SU-DHL-6 (cell line): ENCODE data around the gene FBXO28.

Source experiments
- H2AFZ ChIP-seq: fragments of 200-600 bp; sonication (generic); 2 replicates; pipeline ENCODE4 v1.6.1; 2014; ENCODE audit warnings: low read depth, mild to moderate bottlenecking, moderate library complexity, mixed read lengths, antibody characterized with exemption, low read length; ENCODE audit not compliant: severe bottlenecking
- H3F3A ChIP-seq: fragments of 200-600 bp; shearing (Covaris generic); 2 replicates; pipeline ENCODE4 v1.6.0; 2016; ENCODE audit warnings: antibody characterized with exemption, mild to moderate bottlenecking; ENCODE audit not compliant: insufficient read depth
- H3K27ac ChIP-seq: fragments of 200-600 bp; sonication (generic); 2 replicates; pipeline ENCODE4 v1.5.1; 2016; ENCODE audit warnings: low read depth, mild to moderate bottlenecking, low read length, moderate library complexity, mixed read lengths
- H3K27me3 ChIP-seq: fragments of 200-600 bp; sonication (generic), shearing (Covaris generic); 2 replicates; pipeline ENCODE4 v1.6.0; 2014; ENCODE audit warnings: mild to moderate bottlenecking, low read length
- H3K36me3 ChIP-seq: fragments of 200-600 bp; sonication (generic); 2 replicates; pipeline ENCODE4 v1.6.1; 2014; ENCODE audit warnings: mild to moderate bottlenecking, low read length, mixed read lengths
- H3K4me2 ChIP-seq: fragments of 300-600, 200-600 bp; shearing (Covaris generic), sonication (generic); 2 replicates; pipeline ENCODE4 v1.6.0; 2014; ENCODE audit warnings: low read length, low read depth, mild to moderate bottlenecking; ENCODE audit not compliant: poor library complexity, severe bottlenecking
- H3K4me3 ChIP-seq: fragments of 200-600 bp; sonication (generic); 2 replicates; pipeline ENCODE4 v1.5.1; 2014; ENCODE audit warnings: antibody characterized with exemption, low read length, mild to moderate bottlenecking, mixed read lengths; ENCODE audit not compliant: insufficient read depth, poor library complexity, severe bottlenecking
- H3K79me2 ChIP-seq: fragments of 200-600 bp; sonication (generic); 2 replicates; pipeline ENCODE4 v1.6.1; 2014; ENCODE audit warnings: mild to moderate bottlenecking, low read length, moderate library complexity; ENCODE audit not compliant: insufficient read depth
- H3K9ac ChIP-seq: fragments of 200-600 bp; sonication (generic); 2 replicates; pipeline ENCODE4 v1.7.0; 2014; ENCODE audit warnings: mild to moderate bottlenecking, low read length
- H3K9me2 ChIP-seq: fragments of 200-600 bp; sonication (generic); replicated peaks from 2 replicates; pipeline ENCODE4 v1.6.1; 2014; ENCODE audit warnings: low read length; ENCODE audit not compliant: insufficient read depth
- H3K9me3 ChIP-seq: fragments of 200-600 bp; sonication (generic); 2 replicates; pipeline ENCODE4 v1.6.1; 2014; ENCODE audit warnings: low read length, mixed read lengths; ENCODE audit not compliant: insufficient read depth
- H4K20me1 ChIP-seq: fragments of 200-600 bp; sonication (generic); 2 replicates; pipeline ENCODE4 v1.6.1; 2014; ENCODE audit warnings: low read depth, mild to moderate bottlenecking, antibody characterized with exemption, low read length, moderate library complexity, mixed read lengths
- CTCF ChIP-seq: fragments of 200-600 bp; sonication (generic); IDR thresholded peaks from one replicate; pipeline ENCODE4 v1.5.1; 2017; ENCODE audit warnings: antibody characterized with exemption, mild to moderate bottlenecking, low read length, moderate library complexity; ENCODE audit not compliant: insufficient read depth, poor library complexity, severe bottlenecking
- EZH2phosphoT487 ChIP-seq: fragments of 200-600 bp; sonication (generic), shearing (Covaris generic); conservative IDR thresholded peaks from 2 replicates; pipeline ENCODE4 v1.6.1; 2018; ENCODE audit warnings: mild to moderate bottlenecking, antibody characterized with exemption, low read length, moderate library complexity, mixed read lengths

FBXO28 gene

GRCh38 chr1:224141693-224142092, 27.8 kb downstream of the FBXO28 start:
- no peak for TF ChIP-seq EZH2phosphoT487
- TF ChIP-seq CTCF, result no peak
- Histone ChIP-seq H3K27me3 (no peaks in the 10 kb centered on the region), H3K27ac (no peak overlapping the region), H2AFZ (no peak overlapping the region), H3K79me2 (no peaks in the 10 kb centered on the region), H3F3A (no peaks in the 10 kb centered on the region), H3K9me2 (no peaks in the 10 kb centered on the region), H3K9ac (no peak overlapping the region), H3K9me3 (no peaks in the 10 kb centered on the region), H3K4me2 (no peak overlapping the region), H3K4me3 (no peak overlapping the region), H3K36me3 (no peaks in the 10 kb centered on the region), H4K20me1 (no peaks in the 10 kb centered on the region)

GRCh38 chr1:224149709-224150108, 35.8 kb downstream of the FBXO28 start:
- Histone ChIP-seq H3K9ac (no peak overlapping the region), H3K4me2 (no peak overlapping the region), H3K79me2 (no peaks in the 10 kb centered on the region), H3K9me3 (no peaks in the 10 kb centered on the region), H4K20me1 (no peaks in the 10 kb centered on the region), H3F3A (no peaks in the 10 kb centered on the region), H3K27ac (no peak overlapping the region), H3K9me2 (no peaks in the 10 kb centered on the region), H3K4me3 (no peak overlapping the region), H3K36me3 (no peaks in the 10 kb centered on the region), H3K27me3 (no peaks in the 10 kb centered on the region), H2AFZ (no peak overlapping the region)
- TF ChIP-seq EZH2phosphoT487 (no peak), CTCF (no peak)

- no peak overlapping the region for H3K4me3 ChIP-seq
- TF ChIP-seq EZH2phosphoT487 (no peak), CTCF (no peak)
- H3K36me3 ChIP-seq, result no peaks in the 10 kb centered on the region
Measured at GRCh38 chr1:224151117-224151516, 37.2 kb downstream of the FBXO28 start.

More at GRCh38 chr1:224151117-224151516, 37.2 kb downstream of the FBXO28 start:
- Histone ChIP-seq H2AFZ (no peak overlapping the region), H3F3A (no peaks in the 10 kb centered on the region), H3K27me3 (no peaks in the 10 kb centered on the region), H3K27ac (no peak overlapping the region), H3K9me2 (no peaks in the 10 kb centered on the region), H3K9ac (no peak overlapping the region), H3K4me2 (no peak overlapping the region), H4K20me1 (no peaks in the 10 kb centered on the region), H3K9me3 (no peaks in the 10 kb centered on the region), H3K79me2 (no peaks in the 10 kb centered on the region)
